HG03060 (cell line): ENCODE results near the gene NFXL1.
A peak's percentile ranks its signal among the peaks of the same experiment; 100 is the strongest.

Experiments
- ATAC-seq: cut with Tn5 transposase; IDR thresholded peaks from one replicate; pipeline ENCODE4 v1.9.1; 2021; ENCODE audit warnings: low read depth, moderate number of reproducible peaks; ENCODE audit not compliant: unreplicated experiment

Gene NFXL1

DNA sequence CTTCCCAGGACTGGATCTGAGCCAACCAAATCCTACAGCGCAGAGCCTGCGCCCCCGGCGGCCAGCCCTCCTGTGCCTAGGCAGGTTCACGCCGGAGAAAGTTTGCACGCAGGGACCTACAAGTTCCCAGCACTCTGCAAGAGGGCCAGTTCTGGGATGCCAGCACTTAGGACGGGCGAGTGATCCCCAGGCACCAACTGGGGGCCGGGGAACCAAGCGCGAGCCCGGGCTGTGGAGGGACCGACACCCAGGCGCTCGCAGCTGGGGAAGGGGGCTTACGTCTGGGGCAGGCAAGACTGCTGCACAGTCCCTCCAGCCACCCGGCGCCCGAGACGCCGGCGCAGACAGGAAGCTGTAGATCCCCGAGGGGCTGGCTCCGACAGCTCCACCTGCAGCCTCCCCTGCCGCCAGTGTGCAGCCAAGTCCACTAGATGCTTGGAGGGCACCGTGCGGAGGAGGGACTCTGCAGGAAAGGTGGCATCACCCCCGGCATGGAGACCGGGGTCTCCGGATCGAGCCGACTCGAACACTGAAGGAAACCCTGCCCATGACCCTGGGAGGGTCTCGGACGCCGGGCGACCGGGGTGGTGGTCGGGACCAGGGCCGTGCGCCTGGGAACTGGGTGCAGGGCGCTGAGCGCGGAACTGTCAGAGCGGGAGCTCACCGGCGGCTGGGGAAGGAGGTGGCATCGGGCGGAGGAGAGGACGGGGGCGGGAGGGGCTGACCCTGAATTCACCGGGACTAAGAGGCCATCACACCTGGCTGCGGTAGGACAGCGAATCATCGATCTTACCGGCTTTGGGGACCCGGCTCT lies 77.1 kb downstream of the NFXL1 start:
- no peak for ATAC-seq

DNA sequence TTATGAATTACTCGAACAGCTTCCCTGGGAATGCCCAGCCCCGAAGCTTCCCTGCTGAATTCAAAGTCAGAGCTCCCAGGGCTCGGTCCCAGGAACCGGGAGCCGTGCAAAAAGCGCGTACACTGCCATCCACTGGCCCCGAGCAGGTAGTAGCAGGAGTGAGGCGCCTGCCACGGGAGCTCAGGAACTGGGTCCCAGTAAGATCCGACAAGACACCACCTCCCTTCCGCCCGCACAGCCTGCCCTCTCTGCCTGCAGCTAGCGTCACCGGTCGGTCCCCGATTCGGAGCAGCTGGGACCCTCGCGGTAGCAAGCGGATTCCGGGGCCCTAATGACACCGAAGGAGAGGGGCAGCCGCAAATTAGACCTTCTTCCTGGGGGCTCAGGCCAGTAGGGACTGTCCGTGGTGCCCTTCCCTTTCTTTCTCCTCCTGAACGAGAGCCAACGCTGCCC lies 77.7 kb downstream of the NFXL1 start:
- ATAC-seq, result peak; percentile 50

DNA sequence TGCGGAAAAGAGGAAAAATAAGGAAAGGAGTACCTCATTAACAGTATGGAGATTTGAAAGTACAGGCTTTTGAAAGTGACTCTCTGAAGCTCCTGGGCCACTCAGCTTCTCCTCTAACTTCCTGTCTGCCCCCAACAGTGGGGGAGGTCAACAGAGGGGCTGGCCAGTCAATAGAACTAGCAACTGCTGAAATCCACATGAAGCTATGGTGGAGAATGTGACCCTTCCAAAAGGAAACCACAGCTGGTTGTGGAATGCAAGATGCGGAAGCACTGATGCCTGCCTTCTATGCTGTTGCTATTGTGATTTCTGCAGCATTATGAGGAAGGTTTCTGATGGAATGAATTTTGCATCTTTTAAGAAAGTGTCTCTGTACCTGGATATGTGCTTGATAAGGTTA lies 78.9 kb downstream of the NFXL1 start:
- no peak for ATAC-seq

DNA sequence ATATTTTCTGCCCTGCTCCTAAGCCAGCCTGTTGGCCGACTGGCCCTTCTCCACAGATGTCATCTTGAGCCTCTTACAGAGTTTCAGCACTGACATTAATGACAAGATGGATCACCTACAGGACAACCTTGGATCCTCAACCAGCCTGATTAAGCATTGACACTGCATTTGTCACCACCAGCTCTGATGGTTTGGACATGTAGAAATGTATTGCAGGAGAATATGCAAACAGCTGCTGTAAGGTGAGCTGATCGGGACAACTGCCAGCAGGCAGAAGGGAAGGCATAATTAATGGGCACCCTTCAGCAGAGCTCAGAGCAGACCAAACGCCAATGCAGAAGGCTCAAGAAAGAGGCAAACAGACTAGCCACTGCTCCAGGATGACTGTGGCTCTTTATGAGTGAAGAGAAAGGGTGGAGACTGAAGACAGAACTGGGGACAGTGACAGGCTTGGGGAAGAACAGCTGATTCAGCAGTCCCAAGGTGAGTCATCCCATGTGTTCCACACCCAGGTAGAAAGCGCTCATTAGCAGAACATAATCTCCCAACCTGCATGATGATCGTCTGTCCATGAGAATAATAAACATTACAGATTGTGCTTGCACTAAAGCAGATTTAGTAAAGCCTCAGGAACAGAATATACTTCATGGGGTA lies 83.2 kb downstream of the NFXL1 start:
- ATAC-seq, result no peak

DNA sequence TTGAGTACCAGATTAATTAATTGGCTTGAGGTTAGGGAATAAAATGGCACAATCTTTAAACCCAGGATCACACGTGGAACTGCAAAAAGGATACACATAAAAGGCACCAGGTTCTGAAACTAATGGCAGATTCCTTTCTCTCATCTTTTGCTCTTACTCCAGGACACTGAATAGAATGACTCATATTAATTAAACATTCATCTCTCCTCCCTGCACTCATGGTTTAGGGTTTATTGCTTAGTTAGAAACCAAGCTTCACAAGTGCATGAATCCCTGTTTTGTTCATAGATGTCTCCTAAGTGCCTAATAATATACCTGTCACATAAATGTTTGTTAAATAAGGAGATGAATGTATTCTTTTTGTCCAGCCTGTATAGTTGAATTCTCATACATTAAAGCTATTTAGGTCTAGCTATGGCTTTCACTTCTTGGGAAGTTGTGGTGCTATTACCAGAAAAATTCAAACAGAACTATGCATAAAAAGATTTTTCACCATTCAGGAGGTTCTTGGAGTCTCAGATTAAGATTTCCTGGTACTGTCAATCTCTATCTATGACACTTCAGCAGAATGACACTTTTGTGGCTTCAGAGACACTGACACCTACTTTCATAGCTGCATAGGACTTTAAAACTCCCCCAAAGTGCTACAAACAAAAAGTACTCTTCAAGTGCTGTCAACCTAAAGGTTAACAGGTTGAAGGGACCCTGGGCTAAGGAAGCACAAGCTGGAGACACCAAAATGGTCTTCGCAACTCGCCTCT lies 83.9 kb downstream of the NFXL1 start:
- ATAC-seq, result no peak

DNA sequence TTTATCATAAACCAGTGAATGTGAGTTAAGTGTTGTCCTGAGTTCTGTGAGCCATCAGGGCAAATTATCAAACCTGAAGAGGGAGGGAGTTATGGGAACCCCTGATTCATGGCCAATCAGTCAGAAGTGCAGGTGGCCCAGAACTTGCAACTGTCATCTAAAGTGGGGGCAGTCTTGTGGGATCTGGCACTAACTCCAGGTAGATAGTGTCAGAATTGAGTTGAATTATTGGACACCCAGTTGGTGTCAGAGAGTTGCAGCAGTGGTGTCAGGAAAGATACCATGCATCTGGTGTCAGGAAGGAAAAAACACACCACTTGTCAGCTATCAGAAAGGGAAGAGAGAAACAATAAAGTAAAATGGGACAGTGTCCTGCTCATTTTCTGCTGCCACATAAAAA lies 84.9 kb downstream of the NFXL1 start:
- ATAC-seq, result no peak

DNA sequence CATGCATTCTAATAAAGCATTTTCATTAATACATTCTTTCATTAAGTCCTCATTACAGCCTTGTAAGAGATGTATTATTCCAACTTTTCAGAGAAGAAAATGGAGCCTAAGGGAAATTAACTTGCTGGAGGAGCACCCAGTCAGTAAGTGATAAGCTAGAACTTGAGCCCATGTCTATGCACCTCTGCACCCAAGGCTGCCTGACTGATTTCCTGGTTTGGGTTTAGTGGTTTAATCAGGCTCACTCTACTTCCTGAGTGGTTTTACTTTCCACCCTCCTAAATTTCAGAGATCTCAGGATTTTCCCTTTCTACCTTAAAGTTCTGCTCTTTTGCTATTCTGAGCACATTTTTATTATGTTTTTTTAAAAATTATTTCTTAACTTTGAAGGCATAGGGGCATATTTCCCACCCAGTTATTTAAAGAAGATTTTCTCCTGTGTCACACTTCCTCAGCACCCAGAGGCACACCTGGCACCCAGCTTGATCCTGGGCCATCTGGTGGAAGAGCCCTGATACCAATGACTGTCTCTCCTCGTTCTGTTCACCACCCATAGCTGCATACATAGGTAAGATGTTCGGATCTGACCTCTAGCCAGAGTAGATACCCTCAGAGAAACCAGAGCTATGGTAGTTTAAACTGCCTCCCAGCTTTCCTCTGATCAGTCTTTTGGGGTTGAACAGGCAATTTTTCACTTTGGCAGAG lies 86.9 kb downstream of the NFXL1 start:
- no peak for ATAC-seq

DNA sequence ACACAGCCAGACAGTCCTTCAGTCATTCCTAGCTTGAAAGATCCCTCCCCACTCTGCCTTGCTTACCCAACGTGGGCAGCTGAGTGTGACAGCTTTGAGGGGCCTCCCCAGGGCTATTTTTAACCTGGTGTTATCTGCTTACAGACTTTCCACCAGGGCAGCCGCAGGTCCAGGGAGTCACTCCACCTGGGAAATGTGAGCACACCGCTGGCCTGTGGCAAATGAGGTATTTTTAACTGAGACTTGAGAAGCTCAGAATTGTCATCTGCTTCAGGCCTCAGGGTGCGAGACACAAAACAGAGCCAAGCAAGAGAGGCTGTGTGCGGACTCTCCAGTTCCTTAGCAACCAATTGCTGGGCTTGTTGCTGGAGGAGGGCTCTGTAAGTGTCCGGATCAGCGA lies 89.5 kb downstream of the NFXL1 start:
- ATAC-seq, result no peak

DNA sequence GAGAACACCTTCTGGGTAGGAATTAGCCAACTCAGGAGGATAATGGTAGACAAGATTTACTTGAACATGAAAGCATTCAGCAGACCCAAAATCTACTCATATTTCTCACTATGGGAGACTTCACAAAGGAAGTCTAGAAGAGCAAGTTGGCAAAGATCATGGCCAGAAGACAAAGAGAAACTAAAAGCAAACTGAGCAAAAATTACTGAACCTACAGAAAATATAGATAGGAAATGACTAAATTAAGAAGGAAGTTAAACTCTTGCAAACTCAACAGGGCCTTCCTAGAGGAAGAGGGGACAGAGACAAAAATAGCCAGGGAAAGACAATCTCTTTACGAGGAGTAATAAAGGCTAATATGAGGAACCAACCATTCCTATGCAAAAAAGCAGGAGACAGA lies 95.2 kb downstream of the NFXL1 start:
- no peak for ATAC-seq

DNA sequence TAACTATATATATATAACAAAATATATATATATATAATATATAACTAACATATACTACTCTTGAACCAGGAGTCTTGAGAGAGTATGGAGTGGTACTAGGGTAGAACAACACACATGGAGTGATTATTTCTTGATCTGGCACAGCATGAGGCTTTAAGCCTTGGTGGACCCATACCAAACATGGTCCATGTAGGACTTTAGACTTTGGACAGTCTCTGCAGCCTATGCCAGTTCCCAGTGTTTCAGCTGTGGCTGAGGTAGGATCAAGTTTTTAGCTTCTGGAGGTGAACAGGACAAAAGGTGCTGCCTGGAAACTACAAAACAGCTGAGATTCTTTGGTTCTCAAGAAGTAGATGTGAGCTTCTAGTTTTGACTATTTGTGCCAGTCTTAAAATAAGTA lies 97.1 kb downstream of the NFXL1 start:
- ATAC-seq, result no peak

DNA sequence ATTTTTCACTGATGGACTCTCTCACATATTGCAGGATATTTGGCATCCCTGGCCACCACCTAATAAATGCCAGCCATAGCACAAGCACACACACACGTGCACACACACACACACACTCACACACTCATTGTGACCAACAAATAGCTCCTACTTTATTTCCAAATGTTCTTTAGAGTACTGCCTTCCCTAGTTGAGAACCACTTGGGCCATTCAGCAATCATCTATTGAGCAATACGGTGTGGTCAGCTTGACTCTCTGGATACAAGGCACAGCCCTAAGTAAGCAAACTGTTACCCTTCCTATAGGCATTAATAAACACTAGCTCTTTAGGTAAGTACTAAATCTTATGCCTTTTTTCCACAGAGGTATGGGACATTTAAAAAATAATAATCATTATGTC lies 97.6 kb downstream of the NFXL1 start:
- no peak for ATAC-seq

DNA sequence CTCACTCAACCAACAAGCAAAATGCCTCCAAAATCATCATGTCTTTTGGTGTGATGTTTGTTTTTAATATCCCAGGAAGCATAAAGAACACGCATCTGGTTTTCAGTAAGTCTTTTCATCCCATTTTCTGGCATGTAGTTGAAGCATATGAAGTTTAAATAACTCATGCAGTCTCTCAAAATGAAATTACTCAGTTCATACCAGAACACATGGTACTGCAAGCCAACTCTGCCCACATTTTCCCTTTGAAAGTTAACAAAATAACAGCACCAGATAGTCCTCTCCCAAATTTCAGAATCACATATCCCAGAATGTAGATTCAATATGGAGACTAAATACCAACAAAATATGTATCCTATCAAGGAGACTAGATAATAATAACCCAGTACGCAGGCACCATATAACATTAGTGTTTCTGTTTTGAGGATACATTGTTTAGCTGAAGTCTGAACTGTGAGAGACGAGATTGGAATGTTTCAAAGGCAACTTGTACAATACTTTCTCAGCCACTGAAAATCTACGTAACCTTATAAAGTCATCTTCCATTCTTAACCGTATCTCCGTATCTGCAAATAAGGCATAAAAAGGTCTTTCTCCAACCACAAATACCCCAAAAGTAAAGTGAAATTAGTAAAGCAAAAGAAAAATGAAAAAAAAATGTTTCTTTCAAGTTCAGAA lies 99.6 kb downstream of the NFXL1 start:
- ATAC-seq, result no peak

DNA sequence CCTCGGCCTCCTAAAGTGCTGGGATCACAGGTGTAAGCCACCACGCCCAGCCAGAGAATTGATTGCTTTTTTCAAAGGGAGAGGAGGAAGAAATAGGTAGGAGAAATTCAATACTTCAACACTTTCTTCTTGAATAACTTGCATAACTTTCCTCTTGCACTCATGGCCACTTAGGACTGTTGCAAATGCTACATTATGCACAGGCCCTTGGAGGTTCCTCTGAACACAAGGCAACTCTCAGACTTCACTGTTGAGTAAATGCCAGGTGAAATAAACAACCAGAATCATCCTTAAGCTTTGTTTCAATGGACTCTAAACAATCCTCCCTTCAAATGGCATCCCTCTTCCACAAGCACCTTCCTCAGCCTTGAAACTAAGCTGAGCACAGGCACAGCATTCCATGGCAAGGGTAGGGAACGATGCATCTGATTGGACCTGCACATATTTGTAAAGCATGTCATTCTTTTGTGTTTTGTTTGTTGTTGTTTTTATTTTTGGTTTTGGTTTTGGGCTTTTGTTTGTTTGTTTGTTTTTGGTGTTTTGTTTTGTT lies 104.7 kb downstream of the NFXL1 start:
- ATAC-seq, result no peak

DNA sequence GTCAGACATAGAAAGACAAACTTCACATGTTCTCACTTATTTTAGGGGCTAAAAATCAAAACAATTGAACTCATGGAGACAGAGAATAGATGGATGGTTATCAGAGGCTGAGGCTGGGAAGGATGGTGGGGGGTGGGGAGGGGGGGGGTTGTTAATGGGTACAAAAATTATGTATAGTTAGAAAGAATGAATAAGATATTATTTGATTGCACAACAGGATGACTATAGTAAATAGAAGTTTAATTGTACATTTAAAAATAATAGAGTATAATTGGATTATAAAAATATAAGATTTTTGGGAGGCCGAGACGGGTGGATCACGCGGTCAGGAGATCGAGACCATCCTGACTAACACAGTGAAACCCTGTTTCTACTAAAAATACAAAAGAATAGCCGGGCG lies 109.8 kb downstream of the NFXL1 start:
- ATAC-seq, result no peak

DNA sequence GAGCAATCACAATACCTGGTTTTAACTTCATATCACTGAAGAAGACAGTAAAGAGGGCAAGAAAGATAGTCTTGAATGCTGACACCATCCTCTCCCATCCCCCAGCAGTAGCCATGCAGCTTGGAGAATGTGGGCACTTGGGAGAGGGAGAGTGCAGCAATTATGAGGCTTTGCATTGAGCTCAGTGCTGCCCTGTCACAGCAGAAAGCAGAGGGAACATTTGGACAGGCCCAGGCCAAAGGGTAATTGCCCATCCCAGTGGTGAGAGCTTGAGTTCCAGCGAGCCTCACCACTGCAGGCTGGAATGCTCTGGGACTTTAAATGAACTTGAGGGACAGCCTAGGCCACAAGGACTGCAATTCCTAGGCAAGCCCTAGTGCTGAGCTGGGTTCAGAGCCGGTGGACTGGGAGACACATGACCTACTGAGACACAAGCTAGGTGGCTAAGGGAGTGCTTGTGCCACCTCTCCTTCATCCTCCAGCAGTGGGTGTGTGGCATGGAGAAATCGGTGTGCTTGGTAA lies 112.8 kb downstream of the NFXL1 start:
- no peak for ATAC-seq

DNA sequence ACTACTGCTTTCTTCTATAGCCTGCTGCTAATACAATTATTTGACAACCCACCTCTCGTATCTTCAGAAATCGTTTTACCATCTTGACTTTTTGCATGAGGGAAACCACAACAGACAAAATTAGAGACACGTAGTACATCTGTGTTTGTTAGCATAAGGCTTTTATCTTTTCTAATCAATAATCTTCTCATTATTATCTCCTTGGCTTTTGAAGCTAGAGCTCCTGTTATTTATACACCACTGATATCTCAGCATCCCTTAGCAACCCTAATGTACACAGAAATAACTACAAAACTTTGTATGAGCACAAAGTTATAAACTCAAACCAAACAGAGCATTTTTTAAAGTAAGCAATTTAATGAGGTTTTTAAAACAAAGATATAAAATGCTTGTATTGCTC lies 116.2 kb downstream of the NFXL1 start:
- ATAC-seq, result no peak
